ENCODE results near the gene KIF16B. TPM values are rescaled to one million over a fixed set of nuclear protein-coding genes. Genes with fewer than 3 reads are reported as not detected.

KIF16B gene
- total and polyA plus RNA-seq, 5 donors = 11.4 to 20.4 (median 17.3) TPM

Other genes with a start within 250 kb of the KIF16B start
- 10 to 100 TPM; 31.8 to 39.5 (median 35.3) TPM for gene SNRPB2, start 156.6 kb upstream of the KIF16B start, total RNA-seq
- gene SNRPB2, start 156.6 kb upstream of the KIF16B start, polyA plus RNA-seq = 50.8 TPM
- gene OTOR, start 174.9 kb upstream of the KIF16B start, total RNA-seq = not detected
- not detected for gene OTOR, start 174.9 kb upstream of the KIF16B start, polyA plus RNA-seq

All from right cardiac atrium (tissue), 5 donors.